MM.1S (cell line): ENCODE measurements around the gene CCDC87.

ENCODE experiments used
- DNase-seq: peaks from one replicate; pipeline ENCODE4 v3.0.0-alpha.2; 2015
- H2AFZ ChIP-seq: fragments of 300-600 bp; sonication (generic); 2 replicates; pipeline ENCODE4 v1.6.0; 2016; ENCODE audit warnings: antibody characterized with exemption, low read length
- H3F3A ChIP-seq: fragments of 300-600 bp; sonication (generic); 2 replicates; pipeline ENCODE4 v1.6.1; 2016; ENCODE audit warnings: mild to moderate bottlenecking, antibody characterized with exemption, low read length, moderate library complexity, mixed read lengths; ENCODE audit not compliant: insufficient read depth
- H3K27ac ChIP-seq: fragments of 300-600 bp; sonication (generic); 2 replicates; pipeline ENCODE4 v1.5.1; 2016; ENCODE audit warnings: mild to moderate bottlenecking, low read length
- H3K27me3 ChIP-seq: fragments of 300-600 bp; sonication (generic); replicated peaks from 2 replicates; pipeline ENCODE4 v1.6.0; 2016; ENCODE audit warnings: low read length; ENCODE audit not compliant: insufficient read depth
- H3K36me3 ChIP-seq: fragments of 300-600 bp; sonication (generic); replicated peaks from 2 replicates; pipeline ENCODE4 v1.6.1; 2016; ENCODE audit warnings: mild to moderate bottlenecking, low read length, mixed read lengths; ENCODE audit not compliant: insufficient read depth
- H3K4me1 ChIP-seq: fragments of 300-600 bp; sonication (generic); 2 replicates; pipeline ENCODE4 v1.6.1; 2016; ENCODE audit warnings: low read length, mixed read lengths
- H3K4me2 ChIP-seq: fragments of 300-600 bp; sonication (generic); 2 replicates; pipeline ENCODE4 v1.6.0; 2016; ENCODE audit warnings: low read depth, low read length
- H3K4me3 ChIP-seq: fragments of 300-600 bp; sonication (generic); 2 replicates; pipeline ENCODE4 v1.5.1; 2016; ENCODE audit warnings: low read length, mixed read lengths
- H3K79me2 ChIP-seq: fragments of 300-600 bp; sonication (generic); 2 replicates; pipeline ENCODE4 v1.6.1; 2016; ENCODE audit warnings: mixed run types, low read length, mixed read lengths
- H3K9ac ChIP-seq: fragments of 300-600 bp; sonication (generic); 2 replicates; pipeline ENCODE4 v1.6.1; 2016; ENCODE audit warnings: low read length, mixed read lengths
- H3K9me2 ChIP-seq: fragments of 300-600 bp; sonication (generic); replicated peaks from 2 replicates; pipeline ENCODE4 v1.6.1; 2016; ENCODE audit warnings: mild to moderate bottlenecking, low read length, mixed read lengths; ENCODE audit not compliant: insufficient read depth
- H3K9me3 ChIP-seq: fragments of 300-600 bp; sonication (generic); replicated peaks from 2 replicates; pipeline ENCODE4 v1.6.1; 2016; ENCODE audit warnings: mild to moderate bottlenecking, low read length, mixed read lengths; ENCODE audit not compliant: insufficient read depth
- H4K20me1 ChIP-seq: fragments of 300-600 bp; sonication (generic); 2 replicates; pipeline ENCODE4 v1.6.1; 2016; ENCODE audit warnings: mild to moderate bottlenecking, low read length, moderate library complexity, mixed read lengths; ENCODE audit not compliant: insufficient read depth
- EZH2 ChIP-seq: fragments of 300-600 bp; sonication (generic); optimal IDR thresholded peaks from 2 replicates; pipeline ENCODE3; 2017; ENCODE audit warnings: low read depth, mild to moderate bottlenecking, antibody characterized with exemption, low read length, mixed read lengths
- EZH2phosphoT487 ChIP-seq: fragments of 300-600 bp; sonication (generic); IDR thresholded peaks from 2 replicates; pipeline ENCODE4 v1.6.1; 2018; ENCODE audit warnings: antibody characterized with exemption, low read length
- TF ChIP-seq, protein P1 (sequence below): fragments of 300-600 bp; sonication (generic); IDR thresholded peaks from 2 replicates; pipeline ENCODE4 v1.5.1; 2016; ENCODE audit warnings: antibody characterized with exemption, low read length, mixed read lengths

Gene CCDC87

DNA sequence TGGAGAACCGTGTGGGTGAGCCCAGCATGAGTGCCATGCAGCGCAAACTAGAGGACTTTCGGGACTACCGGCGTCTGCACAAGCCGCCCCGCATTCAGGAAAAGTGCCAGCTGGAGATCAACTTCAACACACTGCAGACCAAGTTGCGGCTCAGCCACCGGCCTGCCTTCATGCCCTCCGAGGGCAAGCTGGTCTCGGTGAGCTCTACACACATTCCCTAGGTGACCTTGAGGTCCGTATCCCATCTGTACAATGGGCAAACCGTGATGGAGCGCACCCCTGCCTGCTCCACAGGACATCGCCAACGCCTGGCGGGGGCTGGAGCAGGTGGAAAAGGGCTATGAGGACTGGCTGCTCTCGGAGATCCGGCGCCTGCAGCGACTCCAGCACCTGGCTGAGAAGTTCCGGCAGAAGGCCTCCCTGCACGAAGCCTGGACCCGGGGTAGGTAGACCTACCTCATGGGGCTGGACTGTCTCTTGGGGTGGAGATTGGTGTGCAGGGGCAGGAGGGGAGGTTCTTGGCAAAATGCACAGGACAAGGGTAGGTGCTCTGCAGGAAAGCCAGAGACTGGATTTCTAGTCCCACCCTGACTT lies 35.0 kb downstream of the CCDC87 start:
- H3K4me2 ChIP-seq = no peak overlapping the region
- H3K4me3 ChIP-seq = no peak overlapping the region
- peaks cover 75% of the 10 kb centered on the region for H3K27me3 ChIP-seq
- H2AFZ ChIP-seq = no peak overlapping the region
- TF ChIP-seq EZH2phosphoT487 (no peak), EZH2 (no peak)
- TF ChIP-seq, protein P1, sequence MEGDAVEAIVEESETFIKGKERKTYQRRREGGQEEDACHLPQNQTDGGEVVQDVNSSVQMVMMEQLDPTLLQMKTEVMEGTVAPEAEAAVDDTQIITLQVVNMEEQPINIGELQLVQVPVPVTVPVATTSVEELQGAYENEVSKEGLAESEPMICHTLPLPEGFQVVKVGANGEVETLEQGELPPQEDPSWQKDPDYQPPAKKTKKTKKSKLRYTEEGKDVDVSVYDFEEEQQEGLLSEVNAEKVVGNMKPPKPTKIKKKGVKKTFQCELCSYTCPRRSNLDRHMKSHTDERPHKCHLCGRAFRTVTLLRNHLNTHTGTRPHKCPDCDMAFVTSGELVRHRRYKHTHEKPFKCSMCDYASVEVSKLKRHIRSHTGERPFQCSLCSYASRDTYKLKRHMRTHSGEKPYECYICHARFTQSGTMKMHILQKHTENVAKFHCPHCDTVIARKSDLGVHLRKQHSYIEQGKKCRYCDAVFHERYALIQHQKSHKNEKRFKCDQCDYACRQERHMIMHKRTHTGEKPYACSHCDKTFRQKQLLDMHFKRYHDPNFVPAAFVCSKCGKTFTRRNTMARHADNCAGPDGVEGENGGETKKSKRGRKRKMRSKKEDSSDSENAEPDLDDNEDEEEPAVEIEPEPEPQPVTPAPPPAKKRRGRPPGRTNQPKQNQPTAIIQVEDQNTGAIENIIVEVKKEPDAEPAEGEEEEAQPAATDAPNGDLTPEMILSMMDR = no peak
- H3K4me1 ChIP-seq = no peaks in the 10 kb centered on the region
- H4K20me1 ChIP-seq = no peaks in the 10 kb centered on the region
- H3K9me3 ChIP-seq = no peaks in the 10 kb centered on the region
- H3K36me3 ChIP-seq = no peaks in the 10 kb centered on the region
- no peak overlapping the region for H3K27ac ChIP-seq
- no peaks in the 10 kb centered on the region for H3K79me2 ChIP-seq
- no peak overlapping the region for H3K9ac ChIP-seq
- DNase-seq = no peak
- no peaks in the 10 kb centered on the region for H3F3A ChIP-seq
- no peaks in the 10 kb centered on the region for H3K9me2 ChIP-seq

DNA sequence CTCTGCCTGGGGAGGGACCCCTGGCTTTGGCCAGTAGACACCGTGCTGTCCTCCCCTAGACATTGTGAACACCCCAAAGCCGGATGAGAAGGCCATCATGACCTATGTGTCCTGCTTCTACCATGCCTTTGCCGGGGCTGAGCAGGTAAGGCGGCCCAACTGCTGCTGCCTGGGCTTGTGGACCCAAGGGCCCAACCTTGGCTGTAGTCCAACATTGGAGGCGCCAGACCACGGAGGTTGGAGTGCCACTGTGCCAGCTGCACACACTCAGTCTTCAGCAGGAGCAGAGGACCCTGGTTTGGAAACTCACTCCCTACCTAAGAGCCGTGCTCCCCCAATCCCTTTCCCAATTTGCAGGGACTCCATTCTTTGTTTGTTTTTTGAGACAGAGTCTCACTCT lies 36.8 kb downstream of the CCDC87 start:
- no peaks in the 10 kb centered on the region for H3K79me2 ChIP-seq
- no peaks in the 10 kb centered on the region for H3F3A ChIP-seq
- no peaks in the 10 kb centered on the region for H3K4me1 ChIP-seq
- no peak overlapping the region for H3K9ac ChIP-seq
- no peaks in the 10 kb centered on the region for H3K36me3 ChIP-seq
- no peak for DNase-seq
- no peaks in the 10 kb centered on the region for H4K20me1 ChIP-seq
- no peak overlapping the region for H3K4me3 ChIP-seq
- no peak overlapping the region for H2AFZ ChIP-seq
- TF ChIP-seq, protein P1 = no peak
- TF ChIP-seq EZH2 (no peak), EZH2phosphoT487 (no peak)
- no peaks in the 10 kb centered on the region for H3K9me2 ChIP-seq
- H3K4me2 ChIP-seq = no peak overlapping the region
- no peak overlapping the region for H3K27ac ChIP-seq
- H3K27me3 ChIP-seq = peaks cover 69% of the 10 kb centered on the region
- H3K9me3 ChIP-seq = no peaks in the 10 kb centered on the region

DNA sequence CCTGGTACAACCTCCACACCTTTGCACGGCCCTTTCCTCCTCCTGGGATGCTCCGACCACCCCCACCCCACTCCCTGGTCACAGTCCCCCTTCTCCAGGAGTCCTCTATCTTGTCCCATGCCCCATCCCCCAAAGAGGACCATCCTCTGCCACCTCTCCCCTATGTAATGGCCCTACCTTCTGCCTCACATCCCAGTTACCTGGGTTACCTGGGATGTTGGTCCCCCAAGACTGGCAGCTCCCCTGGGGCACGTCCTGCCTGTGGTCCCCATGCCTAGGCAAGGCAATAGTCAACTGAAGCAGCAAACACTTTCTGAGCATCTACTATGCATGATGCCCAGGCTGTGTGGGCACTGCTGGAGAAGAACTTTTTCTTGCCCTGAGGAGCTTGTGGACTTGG lies 37.4 kb downstream of the CCDC87 start:
- Histone ChIP-seq H3K27me3 (peaks cover 68% of the 10 kb centered on the region), H3K9ac (no peak overlapping the region), H3K4me3 (no peak overlapping the region), H3K9me2 (no peaks in the 10 kb centered on the region), H3K4me1 (no peaks in the 10 kb centered on the region), H3K4me2 (no peak overlapping the region), H2AFZ (no peak overlapping the region), H3K9me3 (no peaks in the 10 kb centered on the region), H4K20me1 (no peaks in the 10 kb centered on the region), H3K27ac (no peak overlapping the region), H3K79me2 (no peaks in the 10 kb centered on the region), H3K36me3 (no peaks in the 10 kb centered on the region), H3F3A (no peaks in the 10 kb centered on the region)
- DNase-seq = no peak
- TF ChIP-seq EZH2 (no peak), EZH2phosphoT487 (no peak)
- TF ChIP-seq, protein P1 = no peak
